ENCODE results near the gene DYNC1I1.

DYNC1I1 gene

DNA sequence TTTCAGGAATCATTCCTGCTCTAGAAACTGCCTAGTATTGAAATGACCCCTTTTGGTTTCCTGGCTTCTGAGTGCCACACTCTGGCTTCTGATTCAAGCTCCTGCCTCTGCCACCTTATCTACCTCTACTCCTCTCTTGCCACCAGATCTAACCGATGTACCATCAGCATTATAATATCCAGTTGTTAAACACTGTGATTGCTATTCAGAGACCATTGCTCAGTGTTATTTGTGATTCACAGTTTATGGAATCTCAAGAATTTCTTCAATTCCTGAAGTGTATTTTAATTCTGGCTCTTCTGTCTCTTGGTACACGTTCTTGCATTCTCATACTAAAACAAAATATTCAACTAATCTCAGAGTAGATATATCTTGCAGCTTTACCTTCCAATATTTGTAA lies 88.7 kb downstream of the DYNC1I1 start:
- DNase-seq (ENCODE audit: low read depth): no peak

GRCh38 chr7:95863623-95864022 lies 91.3 kb downstream of the DYNC1I1 start:
- DNase-seq (ENCODE audit: low read depth): no peak

DNA sequence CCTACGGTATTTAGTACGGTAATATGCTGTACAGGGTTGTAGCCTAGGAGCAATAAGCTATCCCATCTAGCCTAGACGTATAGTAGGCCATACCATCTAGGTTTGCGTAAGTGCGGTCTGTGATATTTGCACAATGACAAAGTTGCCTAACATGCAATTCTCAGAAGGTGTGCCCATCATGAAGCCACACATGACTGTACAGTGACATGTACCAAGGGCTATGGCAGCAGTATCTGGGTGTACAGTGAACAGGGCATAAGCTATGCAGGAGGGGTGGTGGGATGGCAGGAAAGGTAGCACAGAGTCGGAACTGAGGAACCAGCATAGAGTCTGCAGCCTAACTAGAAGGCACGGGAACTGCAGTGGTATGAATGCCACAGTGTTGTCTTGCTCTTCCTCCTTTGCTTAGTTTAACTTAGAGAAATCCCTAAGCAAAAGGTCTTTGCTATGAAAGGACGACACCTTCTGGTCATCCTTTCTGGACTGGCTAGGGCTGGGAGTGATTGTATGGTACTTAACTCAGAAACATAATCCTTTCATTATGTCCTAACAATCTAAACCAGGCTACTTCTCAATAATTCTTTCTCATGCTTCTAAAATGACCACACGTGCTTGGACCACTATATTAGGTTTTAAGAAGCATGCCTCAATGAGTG lies 93.5 kb downstream of the DYNC1I1 start:
- no peak for DNase-seq (ENCODE audit: low read depth)

DNA sequence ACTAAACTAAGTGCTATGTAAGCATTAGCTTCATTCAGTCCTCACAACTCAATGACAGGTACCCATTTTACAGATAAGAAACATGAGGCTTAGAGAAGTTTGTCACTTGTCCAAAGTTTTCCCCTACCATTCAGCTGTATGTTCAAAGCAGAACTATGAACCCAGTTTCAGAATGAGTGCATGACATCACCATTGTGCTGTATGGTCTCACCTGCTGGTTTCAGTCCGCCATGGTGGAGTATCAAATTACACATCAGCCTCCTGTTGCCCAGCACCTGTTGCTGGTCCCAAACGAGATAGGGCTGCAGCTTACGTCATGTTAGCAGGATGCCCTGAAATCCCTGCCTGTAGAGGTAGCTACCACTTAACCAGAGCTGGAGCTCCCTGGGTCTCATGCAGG lies 95.0 kb downstream of the DYNC1I1 start:
- no peak for DNase-seq (ENCODE audit: low read depth)

GRCh38 chr7:95871075-95871848 lies 98.9 kb downstream of the DYNC1I1 start:
- no peak for DNase-seq (ENCODE audit: low read depth)

GRCh38 chr7:95871896-95872295 lies 99.5 kb downstream of the DYNC1I1 start:
- no peak for DNase-seq (ENCODE audit: low read depth)

GRCh38 chr7:95874129-95874528 lies 101.8 kb downstream of the DYNC1I1 start:
- DNase-seq (ENCODE audit: low read depth): no peak

- no peak for DNase-seq (ENCODE audit: low read depth)
Measured at GRCh38 chr7:95874541-95875265, 102.3 kb downstream of the DYNC1I1 start.

DNA sequence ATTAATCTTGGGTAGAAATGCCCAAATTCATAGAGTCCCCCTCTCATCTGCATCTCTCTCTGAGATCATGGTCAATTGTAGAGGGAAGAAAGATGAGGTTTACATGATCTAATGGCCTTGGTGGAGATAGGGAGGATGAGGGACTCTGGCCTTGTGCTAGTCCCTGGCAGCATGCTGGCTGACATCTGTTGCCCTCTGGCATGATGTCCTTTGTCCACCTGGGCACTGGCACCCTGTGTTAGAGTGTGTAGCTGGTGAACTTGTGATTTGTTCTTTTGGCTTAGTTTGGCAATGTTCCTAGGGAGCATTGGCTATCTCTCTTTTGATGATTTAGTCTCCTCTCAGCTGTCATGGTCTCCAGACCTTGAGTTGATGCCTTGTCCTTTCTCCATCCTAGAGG lies 103.2 kb downstream of the DYNC1I1 start:
- DNase-seq (ENCODE audit: low read depth): no peak

GRCh38 chr7:95878677-95879076 lies 106.3 kb downstream of the DYNC1I1 start:
- DNase-seq (ENCODE audit: low read depth): no peak

DNA sequence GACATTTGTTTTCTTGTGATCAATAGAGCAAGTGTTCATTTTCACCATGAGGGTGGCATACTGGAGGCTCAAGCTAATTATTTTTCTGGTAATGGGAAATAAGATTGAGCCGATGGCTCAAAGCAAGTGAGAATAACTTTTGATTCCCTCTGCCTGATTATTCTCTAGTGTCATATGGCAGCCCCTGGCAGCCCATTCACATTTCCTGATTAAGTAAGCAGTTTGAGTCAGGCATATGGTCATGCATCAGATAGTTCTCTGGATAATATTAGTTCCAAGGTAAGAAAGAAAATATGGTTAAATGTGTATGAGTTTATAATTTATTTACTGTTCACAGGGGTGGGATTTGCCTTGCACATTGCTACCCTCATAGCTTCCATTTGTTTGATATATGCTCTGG lies 109.2 kb downstream of the DYNC1I1 start:
- DNase-seq (ENCODE audit: low read depth): no peak

GRCh38 chr7:95883217-95883616 lies 110.9 kb downstream of the DYNC1I1 start:
- no peak for DNase-seq (ENCODE audit: low read depth)

- DNase-seq (ENCODE audit: low read depth): no peak
Measured at GRCh38 chr7:95886501-95887090, 114.2 kb downstream of the DYNC1I1 start.

- DNase-seq (ENCODE audit: low read depth): no peak
Measured at GRCh38 chr7:95893484-95893883, 121.1 kb downstream of the DYNC1I1 start.

- no peak for DNase-seq (ENCODE audit: low read depth)
Measured at GRCh38 chr7:95897557-95898251, 125.3 kb downstream of the DYNC1I1 start.

GRCh38 chr7:95899919-95900513 lies 127.7 kb downstream of the DYNC1I1 start:
- no peak for DNase-seq (ENCODE audit: low read depth)

- no peak for DNase-seq (ENCODE audit: low read depth)
Measured at GRCh38 chr7:95901006-95901405, 128.7 kb downstream of the DYNC1I1 start.

GRCh38 chr7:95904099-95904498 lies 131.7 kb downstream of the DYNC1I1 start:
- DNase-seq (ENCODE audit: low read depth): no peak

DNA sequence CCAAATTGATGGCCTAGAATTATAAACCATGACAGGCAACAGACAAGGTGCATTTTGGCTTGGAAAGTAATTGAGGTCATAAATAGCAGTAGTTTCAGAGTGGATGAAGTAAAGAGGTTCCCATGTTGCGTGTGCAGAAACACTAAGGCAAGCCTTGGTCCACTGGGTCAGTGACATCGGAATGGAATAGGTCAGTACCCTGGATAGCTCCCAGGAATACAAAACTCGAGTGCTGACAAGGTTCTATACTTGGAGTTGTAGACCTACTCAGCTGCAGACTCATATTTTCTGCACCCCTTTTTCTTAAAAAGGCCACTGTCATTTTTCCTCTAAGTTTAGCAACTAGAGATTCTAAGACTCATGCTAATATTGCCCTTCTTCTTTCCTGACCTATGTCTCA lies 132.8 kb downstream of the DYNC1I1 start:
- DNase-seq (ENCODE audit: low read depth): no peak

- DNase-seq (ENCODE audit: low read depth): no peak
Measured at GRCh38 chr7:95906851-95907250, 134.5 kb downstream of the DYNC1I1 start.

DNA sequence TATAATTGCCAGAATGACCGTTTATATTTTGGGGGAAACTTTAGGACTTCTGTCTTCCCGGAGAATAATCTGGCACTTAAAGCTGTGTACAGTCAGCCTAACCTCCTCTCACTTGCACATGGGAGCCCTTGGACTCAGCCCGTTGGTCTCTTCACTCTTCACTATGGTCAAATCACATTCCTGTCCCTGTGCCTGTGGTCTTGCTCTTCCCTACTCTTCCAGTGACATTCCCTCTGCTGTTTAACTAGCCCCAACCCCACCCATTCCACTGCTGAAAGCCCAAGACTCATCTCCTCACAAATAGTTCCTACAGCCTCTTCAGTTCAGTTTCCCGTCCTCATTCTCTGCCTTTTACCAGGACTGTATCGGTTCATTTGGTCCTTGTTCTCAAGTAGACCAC lies 135.0 kb downstream of the DYNC1I1 start:
- no peak for DNase-seq (ENCODE audit: low read depth)

DNA sequence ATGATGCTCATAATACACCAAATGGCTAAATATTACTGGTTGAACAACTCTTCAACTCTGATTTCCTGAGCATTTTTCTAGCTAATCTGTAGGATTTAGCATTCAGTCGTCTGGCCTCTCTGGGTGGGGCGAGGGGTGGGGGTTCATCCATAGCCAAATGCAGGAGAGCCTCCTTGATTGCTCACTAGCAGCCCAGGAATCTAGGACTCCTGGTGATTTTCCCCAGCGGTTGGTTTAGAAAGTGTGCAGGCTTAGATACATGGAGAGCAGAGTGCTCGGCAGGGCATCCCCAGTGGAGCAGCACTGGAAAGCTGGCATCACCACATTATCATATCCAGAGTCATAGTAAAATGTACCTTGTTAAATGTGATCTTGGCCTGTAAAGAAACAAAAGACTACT lies 136.1 kb downstream of the DYNC1I1 start:
- no peak for DNase-seq (ENCODE audit: low read depth)
